GM10248 (cell line): Measurements from ENCODE around the gene VIPR2.

Source experiments
- CTCF ChIA-PET: fragments of 300-600 bp; sonication (Branson Sonifier 250); formaldehyde crosslinking; extraction: SDS; loops from one replicate; lab custom pipeline; 2021; ENCODE audit warnings: antibody characterized with exemption; lab: Yijun Ruan, JAX
- POLR2A ChIA-PET: fragments of 350-650 bp; sonication (Branson Sonifier 250); formaldehyde crosslinking; extraction: SDS; loops from one replicate; lab custom pipeline; 2020; ENCODE audit warnings: antibody characterized with exemption; lab: Yijun Ruan, JAX
- DNase-seq: peaks from one replicate; pipeline ENCODE4 v3.0.0; 2012; ENCODE audit errors: extremely low spot score
- TF ChIP-seq, protein P1 (sequence below): IDR thresholded peaks from 2 replicates; pipeline ENCODE4 v1.5.1; 2012; ENCODE audit warnings: mild to moderate bottlenecking, low read depth; ENCODE audit errors: extremely low read depth, missing control alignments, control extremely low read depth

VIPR2 gene, protein sequence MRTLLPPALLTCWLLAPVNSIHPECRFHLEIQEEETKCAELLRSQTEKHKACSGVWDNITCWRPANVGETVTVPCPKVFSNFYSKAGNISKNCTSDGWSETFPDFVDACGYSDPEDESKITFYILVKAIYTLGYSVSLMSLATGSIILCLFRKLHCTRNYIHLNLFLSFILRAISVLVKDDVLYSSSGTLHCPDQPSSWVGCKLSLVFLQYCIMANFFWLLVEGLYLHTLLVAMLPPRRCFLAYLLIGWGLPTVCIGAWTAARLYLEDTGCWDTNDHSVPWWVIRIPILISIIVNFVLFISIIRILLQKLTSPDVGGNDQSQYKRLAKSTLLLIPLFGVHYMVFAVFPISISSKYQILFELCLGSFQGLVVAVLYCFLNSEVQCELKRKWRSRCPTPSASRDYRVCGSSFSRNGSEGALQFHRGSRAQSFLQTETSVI

GRCh38 chr7:159144758-159145489 lies at the start of gene VIPR2:
Gene VIPR2, minus strand, starts transcription at chr7:159144867. Its CDS starts 96 bp downstream, at chr7:159144771.
- ChIA-PET POLR2A (no interaction called here), CTCF (no interaction called here)
- no peak for DNase-seq
- TF ChIP-seq, protein P1, sequence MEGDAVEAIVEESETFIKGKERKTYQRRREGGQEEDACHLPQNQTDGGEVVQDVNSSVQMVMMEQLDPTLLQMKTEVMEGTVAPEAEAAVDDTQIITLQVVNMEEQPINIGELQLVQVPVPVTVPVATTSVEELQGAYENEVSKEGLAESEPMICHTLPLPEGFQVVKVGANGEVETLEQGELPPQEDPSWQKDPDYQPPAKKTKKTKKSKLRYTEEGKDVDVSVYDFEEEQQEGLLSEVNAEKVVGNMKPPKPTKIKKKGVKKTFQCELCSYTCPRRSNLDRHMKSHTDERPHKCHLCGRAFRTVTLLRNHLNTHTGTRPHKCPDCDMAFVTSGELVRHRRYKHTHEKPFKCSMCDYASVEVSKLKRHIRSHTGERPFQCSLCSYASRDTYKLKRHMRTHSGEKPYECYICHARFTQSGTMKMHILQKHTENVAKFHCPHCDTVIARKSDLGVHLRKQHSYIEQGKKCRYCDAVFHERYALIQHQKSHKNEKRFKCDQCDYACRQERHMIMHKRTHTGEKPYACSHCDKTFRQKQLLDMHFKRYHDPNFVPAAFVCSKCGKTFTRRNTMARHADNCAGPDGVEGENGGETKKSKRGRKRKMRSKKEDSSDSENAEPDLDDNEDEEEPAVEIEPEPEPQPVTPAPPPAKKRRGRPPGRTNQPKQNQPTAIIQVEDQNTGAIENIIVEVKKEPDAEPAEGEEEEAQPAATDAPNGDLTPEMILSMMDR: no peak

DNA sequence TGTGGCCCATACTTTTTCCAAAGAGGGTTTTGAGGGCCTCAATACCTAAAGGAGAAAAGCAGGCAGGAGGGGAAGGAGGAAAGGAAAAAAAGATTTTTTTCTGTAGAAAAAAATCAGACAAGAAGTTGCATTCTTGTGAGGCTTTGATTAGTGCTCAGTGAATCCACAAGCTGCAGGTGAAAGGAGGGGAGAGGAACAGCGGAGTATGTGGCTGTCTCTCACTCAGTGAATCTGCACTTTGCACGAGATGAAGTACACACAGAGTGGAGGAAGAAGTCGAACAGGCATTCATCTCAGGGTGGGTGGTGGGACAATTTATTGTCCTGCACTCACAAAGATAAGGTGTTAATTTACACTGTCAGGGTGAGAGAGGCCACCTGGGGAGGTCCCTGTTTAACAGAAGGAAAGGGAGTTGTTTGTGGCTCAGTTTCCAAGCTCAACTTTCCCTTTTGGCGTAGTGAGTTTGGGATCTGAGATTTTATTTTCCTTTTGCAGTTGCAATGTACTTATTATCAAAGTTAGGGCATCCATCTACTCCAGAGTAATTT lies 49.0 kb upstream of the VIPR2 start:
- TF ChIP-seq, protein P1: no peak
- ChIA-PET POLR2A (no interaction called here), CTCF (no interaction called here)
- DNase-seq: no peak

DNA sequence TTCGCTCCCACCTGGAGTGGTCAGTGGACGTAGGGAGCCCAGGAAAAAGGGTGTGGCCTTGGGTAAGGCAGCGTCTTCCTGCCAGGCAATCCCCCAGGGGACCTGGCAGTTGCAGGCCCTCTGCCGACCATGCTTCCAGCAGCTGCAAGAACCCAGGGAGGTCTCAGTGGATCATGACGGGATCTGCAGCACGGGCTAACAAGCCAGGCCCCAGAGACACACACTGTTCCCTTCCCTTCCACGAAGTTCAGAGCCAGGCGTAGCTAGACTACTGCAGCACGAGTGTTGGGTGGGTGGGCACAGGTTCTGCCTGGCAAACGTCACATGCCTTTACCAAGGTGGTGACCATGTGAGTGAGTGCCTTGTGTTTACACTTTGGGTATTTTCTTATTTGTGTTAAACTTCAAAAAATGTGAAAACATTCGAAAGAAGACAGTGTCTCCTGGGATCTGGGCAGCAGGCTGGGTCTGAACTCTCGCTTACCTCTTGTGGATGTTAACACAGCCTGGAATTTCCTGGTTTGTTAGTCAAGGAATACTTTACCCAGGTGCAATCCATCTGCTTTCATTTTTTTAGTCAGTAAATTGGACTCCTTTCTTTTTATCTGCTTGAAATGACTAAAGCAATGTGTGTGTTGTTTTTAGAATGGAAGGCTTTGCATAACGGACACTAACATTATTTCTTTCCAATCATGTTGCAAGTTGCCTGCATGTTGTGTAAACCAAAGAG lies 48.2 kb upstream of the VIPR2 start:
- CTCF ChIA-PET: no interaction called here
- TF ChIP-seq, protein P1: no peak
- POLR2A ChIA-PET: no interaction called here
- DNase-seq: no peak

- ChIA-PET POLR2A (no interaction called here), CTCF (no interaction called here)
- TF ChIP-seq, protein P1: no peak
- DNase-seq: no peak
These were observed 47.3 kb upstream of the VIPR2 start for GRCh38 chr7:159192013-159192412.

DNA sequence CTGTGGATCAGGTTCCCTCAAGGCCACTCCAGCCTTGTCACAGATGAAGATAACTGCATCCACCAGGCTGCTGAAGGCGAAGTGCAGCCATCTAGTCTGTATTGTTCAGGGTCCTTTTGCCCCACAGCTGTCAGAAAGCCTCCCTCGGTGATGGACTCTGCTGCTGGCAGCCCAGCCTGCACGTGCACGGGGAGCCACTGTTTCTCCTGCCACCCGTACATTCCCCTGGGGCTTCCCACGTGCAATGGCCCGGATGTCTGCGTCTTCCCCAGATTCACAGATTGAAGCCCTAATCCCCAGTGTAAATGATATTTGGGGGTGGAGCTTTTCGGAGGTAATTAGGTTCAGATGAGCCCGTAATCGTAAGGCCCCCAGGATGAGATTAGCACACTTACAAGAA lies 46.6 kb upstream of the VIPR2 start:
- POLR2A ChIA-PET: no interaction called here
- TF ChIP-seq, protein P1: no peak
- CTCF ChIA-PET: no interaction called here
- DNase-seq: no peak

DNA sequence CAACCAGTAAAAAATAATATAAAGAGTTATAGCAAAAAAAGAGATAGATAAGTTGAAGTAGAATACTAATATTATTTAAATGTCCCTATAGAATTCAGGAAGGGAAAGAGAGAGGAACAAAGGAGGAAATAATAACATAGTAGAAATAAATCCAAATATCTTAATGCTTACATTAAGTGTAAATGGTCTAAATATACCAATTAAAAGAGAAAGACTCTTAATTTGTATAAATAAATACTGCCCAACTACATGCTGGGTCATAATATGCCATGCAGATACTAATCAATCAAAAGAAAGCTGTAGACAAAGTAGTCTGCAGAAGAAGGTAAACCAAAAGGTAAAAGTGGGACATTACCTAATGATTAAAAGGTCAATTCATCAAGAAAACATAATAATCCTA lies 43.3 kb upstream of the VIPR2 start:
- CTCF ChIA-PET: no interaction called here
- POLR2A ChIA-PET: no interaction called here
- DNase-seq: no peak
- TF ChIP-seq, protein P1: no peak
